HEK293 (cell line): ENCODE measurements around the gene FSTL4.

ENCODE experiments used
- CTCF ChIA-PET: fragments of 350-600 bp; formaldehyde crosslinking; extraction: SDS; loops from one replicate; lab custom pipeline; 2021; ENCODE audit warnings: antibody characterized with exemption; lab: Yijun Ruan, JAX
- POLR2A ChIA-PET: fragments of 300-600 bp; formaldehyde crosslinking; extraction: SDS; loops from one replicate; lab custom pipeline; 2020; ENCODE audit warnings: antibody characterized with exemption, inconsistent platforms; lab: Yijun Ruan, JAX
- H3K27ac ChIP-seq: fragments of 200-500 bp; sonication (Bioruptor generic); 2 replicates; pipeline ENCODE4 v1.5.1; 2014; ENCODE audit warnings: low read depth, low read length, control low read depth, inconsistent platforms; ENCODE audit errors: extremely low read depth
- H3K36me3 ChIP-seq, 2 experiments: fragments of 200-500 bp in 1 of 2; sonication (Bioruptor generic) in 1 of 2; 1 replicate in 1 of 2; 2 replicates in 1 of 2; pipeline ENCODE4 v1.5.1; 2014 to 2017; ENCODE audit warnings: inconsistent platforms in 2 of 2, low read length in 2 of 2; ENCODE audit not compliant: control insufficient read depth in 2 of 2, insufficient read depth in 1 of 2
- H3K4me1 ChIP-seq: fragments of 200-500 bp; sonication (Bioruptor generic); 2 replicates; pipeline ENCODE4 v1.5.1; 2014; ENCODE audit warnings: mild to moderate bottlenecking, low read length, inconsistent platforms; ENCODE audit not compliant: control insufficient read depth, insufficient read depth
- H3K4me3 ChIP-seq: 2 replicates; pipeline ENCODE4 v1.5.1; 2011; ENCODE audit warnings: low read depth, mild to moderate bottlenecking, control low read depth, low read length, moderate library complexity
- H3K9me3 ChIP-seq: fragments of 200-500 bp; sonication (Bioruptor generic); 2 replicates; pipeline ENCODE4 v1.5.1; 2014; ENCODE audit warnings: low read depth, low read length, inconsistent platforms; ENCODE audit not compliant: control insufficient read depth, insufficient read depth
- BCL11B ChIP-seq: fragments of 450-650 bp; formaldehyde crosslinking; IDR thresholded peaks from 2 replicates; pipeline ENCODE4 v1.5.1; 2016; ENCODE audit warnings: low read depth, missing biosample characterization, missing genetic modification characterization
- EGR2 ChIP-seq: fragments of 450-650 bp; formaldehyde crosslinking; IDR thresholded peaks from 2 replicates; pipeline ENCODE4 v1.5.1; 2016; ENCODE audit warnings: low read depth, missing biosample characterization, missing genetic modification characterization
- ELK4 ChIP-seq: IDR thresholded peaks from 2 replicates; pipeline ENCODE4 v1.6.1; 2011; ENCODE audit warnings: mild to moderate bottlenecking, low read depth, low read length, borderline replicate concordance
- GLIS2 ChIP-seq: fragments of 450-650 bp; formaldehyde crosslinking; IDR thresholded peaks from 2 replicates; pipeline ENCODE4 v1.5.1; 2016; ENCODE audit warnings: missing biosample characterization, missing genetic modification characterization
- INSM2 ChIP-seq: fragments of 450-650 bp; formaldehyde crosslinking; IDR thresholded peaks from 2 replicates; pipeline ENCODE4 v1.5.1; 2016; ENCODE audit warnings: missing biosample characterization, missing genetic modification characterization
- KLF10 ChIP-seq: fragments of 450-650 bp; IDR thresholded peaks from 2 replicates; pipeline ENCODE4 v1.5.1; 2018; ENCODE audit warnings: missing biosample characterization, mild to moderate bottlenecking, missing genetic modification characterization
- MYNN ChIP-seq: fragments of 450-650 bp; formaldehyde crosslinking; IDR thresholded peaks from 2 replicates; pipeline ENCODE4 v1.5.1; 2016; ENCODE audit warnings: missing biosample characterization, missing genetic modification characterization, borderline replicate concordance
- PRDM10 ChIP-seq: fragments of 450-650 bp; formaldehyde crosslinking; IDR thresholded peaks from 2 replicates; pipeline ENCODE4 v1.5.1; 2016; ENCODE audit warnings: missing biosample characterization, missing genetic modification characterization
- ZBTB48 ChIP-seq: fragments of 450-650 bp; formaldehyde crosslinking; IDR thresholded peaks from 2 replicates; pipeline ENCODE4 v1.5.1; 2016; ENCODE audit warnings: missing biosample characterization, missing genetic modification characterization
- ZNF132 ChIP-seq: fragments of 450-650 bp; formaldehyde crosslinking; IDR thresholded peaks from 2 replicates; pipeline ENCODE4 v1.5.1; 2017; ENCODE audit warnings: missing biosample characterization, missing genetic modification characterization, borderline replicate concordance
- ZNF140 ChIP-seq: fragments of 450-650 bp; formaldehyde crosslinking; IDR thresholded peaks from 2 replicates; pipeline ENCODE4 v1.5.1; 2016; ENCODE audit warnings: missing biosample characterization, missing genetic modification characterization
- ZNF16 ChIP-seq: fragments of 450-650 bp; formaldehyde crosslinking; IDR thresholded peaks from 2 replicates; pipeline ENCODE4 v1.5.1; 2016; ENCODE audit warnings: low read depth, missing biosample characterization, missing genetic modification characterization
- ZNF174 ChIP-seq: fragments of 450-650 bp; formaldehyde crosslinking; IDR thresholded peaks from 2 replicates; pipeline ENCODE4 v1.5.0; 2017; ENCODE audit warnings: missing biosample characterization, mild to moderate bottlenecking, missing genetic modification characterization
- ZNF202 ChIP-seq: fragments of 450-650 bp; formaldehyde crosslinking; IDR thresholded peaks from 2 replicates; pipeline ENCODE4 v1.5.1; 2016; ENCODE audit warnings: missing biosample characterization, missing genetic modification characterization, borderline replicate concordance
- ZNF23 ChIP-seq: fragments of 450-650 bp; formaldehyde crosslinking; IDR thresholded peaks from 2 replicates; pipeline ENCODE4 v1.5.1; 2016; ENCODE audit warnings: missing biosample characterization, missing genetic modification characterization, borderline replicate concordance
- ZNF239 ChIP-seq: fragments of 450-650 bp; formaldehyde crosslinking; IDR thresholded peaks from 2 replicates; pipeline ENCODE4 v1.5.1; 2016; ENCODE audit warnings: missing biosample characterization, missing genetic modification characterization
- ZNF24 ChIP-seq: fragments of 450-650 bp; formaldehyde crosslinking; IDR thresholded peaks from 2 replicates; pipeline ENCODE4 v1.5.1; 2016; ENCODE audit warnings: missing biosample characterization, missing genetic modification characterization
- ZNF292 ChIP-seq: fragments of 450-650 bp; formaldehyde crosslinking; IDR thresholded peaks from 2 replicates; pipeline ENCODE4 v1.5.1; 2016; ENCODE audit warnings: low read depth, missing biosample characterization, missing genetic modification characterization, borderline replicate concordance
- ZNF558 ChIP-seq: fragments of 450-650 bp; formaldehyde crosslinking; IDR thresholded peaks from 2 replicates; pipeline ENCODE4 v1.5.1; 2016; ENCODE audit warnings: missing biosample characterization, missing genetic modification characterization
- ZNF560 ChIP-seq: fragments of 450-650 bp; formaldehyde crosslinking; IDR thresholded peaks from 2 replicates; pipeline ENCODE4 v1.5.1; 2017; ENCODE audit warnings: missing biosample characterization, missing genetic modification characterization, borderline replicate concordance
- ZNF610 ChIP-seq: fragments of 450-650 bp; formaldehyde crosslinking; IDR thresholded peaks from 2 replicates; pipeline ENCODE4 v1.5.1; 2016; ENCODE audit warnings: missing biosample characterization, missing genetic modification characterization, borderline replicate concordance
- ZNF629 ChIP-seq: fragments of 450-650 bp; formaldehyde crosslinking; IDR thresholded peaks from 2 replicates; pipeline ENCODE4 v1.5.1; 2017; ENCODE audit warnings: missing biosample characterization, missing genetic modification characterization
- ZNF664 ChIP-seq: fragments of 450-650 bp; formaldehyde crosslinking; IDR thresholded peaks from 2 replicates; pipeline ENCODE4 v1.5.1; 2016; ENCODE audit warnings: missing biosample characterization, missing genetic modification characterization
- ZNF670 ChIP-seq: fragments of 450-650 bp; formaldehyde crosslinking; IDR thresholded peaks from 2 replicates; pipeline ENCODE4 v1.5.1; 2016; ENCODE audit warnings: missing biosample characterization, missing genetic modification characterization, low read depth
- TF ChIP-seq, protein P1 (sequence below): fragments of 450-650 bp; formaldehyde crosslinking; IDR thresholded peaks from 2 replicates; pipeline ENCODE4 v1.5.1; 2016; ENCODE audit warnings: missing biosample characterization, missing genetic modification characterization

Gene FSTL4

DNA sequence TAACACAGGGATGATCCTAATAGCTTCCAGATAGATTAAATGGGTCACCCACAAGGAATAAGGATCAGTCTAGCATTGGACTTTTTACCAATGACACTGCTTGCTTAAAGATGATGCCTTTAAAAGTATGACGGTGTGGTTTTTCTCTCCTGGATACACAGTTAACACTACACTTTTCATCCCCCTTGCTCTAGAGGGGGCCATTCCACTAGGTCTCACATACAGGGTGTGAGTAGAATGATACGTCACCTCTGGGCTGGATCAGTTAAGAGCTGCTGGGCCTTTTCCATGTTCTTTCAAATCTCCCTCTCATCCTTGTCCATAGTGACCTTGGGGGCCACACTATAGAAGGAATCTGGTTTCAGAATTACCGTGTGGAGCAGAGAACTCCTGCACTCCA, 140.6 kb downstream of the FSTL4 start:
- ChIA-PET POLR2A (no interaction called here), CTCF (interaction anchor here (0.7 to 0.9 kb wide), 2 partner anchors 48 to 473 kb away, joined by 3 read pairs; no protein-coding TSS in a partner anchor)
- no peaks in the 10 kb centered on the region for H3K9me3 ChIP-seq
- H3K4me3 ChIP-seq, result no peak overlapping the region
- no peaks in the 10 kb centered on the region for H3K36me3 ChIP-seq
- H3K27ac ChIP-seq, result no peak overlapping the region
- H3K4me1 ChIP-seq, result peaks cover 3% of the 10 kb centered on the region; the same call in 1 of the 2 replicates
- TF ChIP-seq ZNF292 (tag by site-specific recombination) (no peak), MYNN (tag by site-specific recombination) (no peak), ZNF140 (no peak)
- TF ChIP-seq, protein P1, sequence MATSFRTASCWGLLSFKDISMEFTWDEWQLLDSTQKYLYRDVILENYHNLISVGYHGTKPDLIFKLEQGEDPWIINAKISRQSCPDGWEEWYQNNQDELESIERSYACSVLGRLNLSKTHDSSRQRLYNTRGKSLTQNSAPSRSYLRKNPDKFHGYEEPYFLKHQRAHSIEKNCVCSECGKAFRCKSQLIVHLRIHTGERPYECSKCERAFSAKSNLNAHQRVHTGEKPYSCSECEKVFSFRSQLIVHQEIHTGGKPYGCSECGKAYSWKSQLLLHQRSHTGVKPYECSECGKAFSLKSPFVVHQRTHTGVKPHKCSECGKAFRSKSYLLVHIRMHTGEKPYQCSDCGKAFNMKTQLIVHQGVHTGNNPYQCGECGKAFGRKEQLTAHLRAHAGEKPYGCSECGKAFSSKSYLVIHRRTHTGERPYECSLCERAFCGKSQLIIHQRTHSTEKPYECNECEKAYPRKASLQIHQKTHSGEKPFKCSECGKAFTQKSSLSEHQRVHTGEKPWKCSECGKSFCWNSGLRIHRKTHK (tag by site-specific recombination), result no peak

DNA sequence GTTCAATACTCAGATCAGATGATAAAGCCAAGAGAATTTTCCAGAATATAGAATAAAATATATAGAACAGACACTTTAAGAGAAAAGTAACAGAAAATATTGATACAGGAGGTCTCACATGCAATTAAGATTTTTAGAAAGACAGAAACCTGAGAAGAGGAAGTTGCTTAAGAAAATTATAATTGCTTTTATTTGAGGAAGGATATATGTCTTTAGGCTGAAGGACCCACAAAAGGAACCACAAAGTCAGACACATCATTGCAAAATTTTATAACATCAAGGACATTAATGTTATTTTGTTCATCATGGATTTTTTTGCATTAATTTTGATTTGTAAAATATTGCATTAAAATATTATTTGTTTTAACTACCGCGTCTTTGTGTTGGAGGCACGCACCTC, 141.5 kb downstream of the FSTL4 start:
- H3K4me1 ChIP-seq, result peaks cover 3% of the 10 kb centered on the region; the same call in 1 of the 2 replicates
- ChIA-PET POLR2A (no interaction called here), CTCF (interaction anchor here (0.9 kb wide), 1 partner anchor 474 kb away, joined by 3 read pairs; no protein-coding TSS in a partner anchor)
- no peaks in the 10 kb centered on the region for H3K9me3 ChIP-seq
- TF ChIP-seq PRDM10 (tag by site-specific recombination) (no peak), EGR2 (tag by site-specific recombination) (no peak), ZNF560 (tag by site-specific recombination) (no peak), ZBTB48 (no peak), ZNF664 (tag by site-specific recombination) (no peak)
- H3K27ac ChIP-seq, result no peak overlapping the region
- no peak overlapping the region for H3K4me3 ChIP-seq
- H3K36me3 ChIP-seq, result no peaks in the 10 kb centered on the region

GRCh38 chr5:133469846-133470245, 142.5 kb downstream of the FSTL4 start:
- CTCF ChIA-PET, result interaction anchor here (0.7 to 2.0 kb wide), 3 partner anchors 10 to 83 kb away, joined by 4 to 10 read pairs (median 4); no protein-coding TSS in a partner anchor
- POLR2A ChIA-PET, result no interaction called here
- Histone ChIP-seq H3K4me3 (no peak overlapping the region), H3K27ac (no peak overlapping the region), H3K4me1 (peaks cover 3% of the 10 kb centered on the region; the same call in 1 of the 2 replicates), H3K9me3 (no peaks in the 10 kb centered on the region), H3K36me3 (no peaks in the 10 kb centered on the region)
- no peak for TF ChIP-seq ZNF610 (tag by site-specific recombination)
- TF ChIP-seq ZNF24 (tag by site-specific recombination), result no peak
- TF ChIP-seq ZNF202 (tag by site-specific recombination), result no peak
- no peak for TF ChIP-seq ZNF132 (tag by site-specific recombination)
- TF ChIP-seq KLF10 (tag by site-specific recombination), result no peak
- TF ChIP-seq ZNF16 (tag by site-specific recombination), result no peak
- no peak for TF ChIP-seq ZNF558
- TF ChIP-seq BCL11B (tag by site-specific recombination), result no peak
- TF ChIP-seq ZNF23 (tag by site-specific recombination), result no peak
- TF ChIP-seq GLIS2, result no peak
- TF ChIP-seq ZNF670 (tag by site-specific recombination), result no peak
- no peak for TF ChIP-seq INSM2 (tag by site-specific recombination)
- TF ChIP-seq ZNF174 (tag by site-specific recombination), result no peak
- no peak for TF ChIP-seq ZNF629
- no peak for TF ChIP-seq ZNF239 (tag by site-specific recombination)
- TF ChIP-seq ELK4, result no peak
